Transverse colon (tissue), 4 donors: ENCODE results near the gene FILIP1L.

ENCODE experiments used
- POLR2A ChIP-seq: fragments of 450-650 bp; IDR thresholded peaks from one replicate; pipeline ENCODE4 v1.6.1; 2016; ENCODE audit warnings: antibody characterized with exemption, mild to moderate bottlenecking, moderate library complexity
- POLR2AphosphoS5 ChIP-seq, 3 donors: sonication (generic); formaldehyde crosslinking; IDR thresholded peaks; one replicate each; pipeline ENCODE4 v1.6.1; 2016; ENCODE audit warnings: antibody characterized with exemption in 3 of 3
- TF ChIP-seq, protein P1 (sequence below), 5 experiments: fragments of 200-600 bp in 3 of 5; fragments of 450-650 bp in 2 of 5; sonication (generic) in 3 of 5; IDR thresholded peaks; 1 replicate in 2 of 5; 2 replicates in 3 of 5; pipeline ENCODE4 v1.5.1; 2016 to 2017; ENCODE audit warnings: antibody characterized with exemption in 5 of 5, inconsistent platforms in 3 of 5, mild to moderate bottlenecking in 2 of 5, moderate library complexity in 1 of 5

GRCh38 chr3:100144255-100144866 lies 30.1 kb upstream of the FILIP1L start:
- TF ChIP-seq, protein P1, sequence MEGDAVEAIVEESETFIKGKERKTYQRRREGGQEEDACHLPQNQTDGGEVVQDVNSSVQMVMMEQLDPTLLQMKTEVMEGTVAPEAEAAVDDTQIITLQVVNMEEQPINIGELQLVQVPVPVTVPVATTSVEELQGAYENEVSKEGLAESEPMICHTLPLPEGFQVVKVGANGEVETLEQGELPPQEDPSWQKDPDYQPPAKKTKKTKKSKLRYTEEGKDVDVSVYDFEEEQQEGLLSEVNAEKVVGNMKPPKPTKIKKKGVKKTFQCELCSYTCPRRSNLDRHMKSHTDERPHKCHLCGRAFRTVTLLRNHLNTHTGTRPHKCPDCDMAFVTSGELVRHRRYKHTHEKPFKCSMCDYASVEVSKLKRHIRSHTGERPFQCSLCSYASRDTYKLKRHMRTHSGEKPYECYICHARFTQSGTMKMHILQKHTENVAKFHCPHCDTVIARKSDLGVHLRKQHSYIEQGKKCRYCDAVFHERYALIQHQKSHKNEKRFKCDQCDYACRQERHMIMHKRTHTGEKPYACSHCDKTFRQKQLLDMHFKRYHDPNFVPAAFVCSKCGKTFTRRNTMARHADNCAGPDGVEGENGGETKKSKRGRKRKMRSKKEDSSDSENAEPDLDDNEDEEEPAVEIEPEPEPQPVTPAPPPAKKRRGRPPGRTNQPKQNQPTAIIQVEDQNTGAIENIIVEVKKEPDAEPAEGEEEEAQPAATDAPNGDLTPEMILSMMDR (IDR thresholded peaks at IDR 0.05) = no peak
- no peak for TF ChIP-seq POLR2A
- no peak for TF ChIP-seq POLR2AphosphoS5 (IDR thresholded peaks at IDR 0.05)
